Measurements from ENCODE around the gene GAMT.

GAMT gene

DNA sequence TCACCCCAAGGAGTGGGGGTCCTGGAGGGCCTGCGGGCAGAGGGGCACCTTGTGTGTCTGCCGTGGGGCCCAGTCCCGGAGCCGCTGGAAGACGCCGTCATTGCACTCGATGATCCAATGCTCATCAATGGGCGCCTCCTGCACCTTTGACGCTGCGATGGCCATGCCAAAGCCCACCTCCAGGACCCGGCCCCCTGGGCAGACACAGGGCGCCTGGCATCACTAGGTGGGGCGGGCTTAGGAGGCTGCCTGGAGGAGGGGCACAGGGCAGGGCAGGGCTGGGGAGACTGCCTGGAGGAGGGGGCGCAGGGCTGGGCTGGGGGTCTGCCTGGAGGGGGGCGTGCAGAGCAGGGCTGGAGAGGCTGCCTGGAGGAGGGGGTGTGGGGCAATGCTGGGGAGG lies 1.6 kb downstream of the GAMT start:
- no peak for DNase-seq (ENCODE audit: low read depth)

DNA sequence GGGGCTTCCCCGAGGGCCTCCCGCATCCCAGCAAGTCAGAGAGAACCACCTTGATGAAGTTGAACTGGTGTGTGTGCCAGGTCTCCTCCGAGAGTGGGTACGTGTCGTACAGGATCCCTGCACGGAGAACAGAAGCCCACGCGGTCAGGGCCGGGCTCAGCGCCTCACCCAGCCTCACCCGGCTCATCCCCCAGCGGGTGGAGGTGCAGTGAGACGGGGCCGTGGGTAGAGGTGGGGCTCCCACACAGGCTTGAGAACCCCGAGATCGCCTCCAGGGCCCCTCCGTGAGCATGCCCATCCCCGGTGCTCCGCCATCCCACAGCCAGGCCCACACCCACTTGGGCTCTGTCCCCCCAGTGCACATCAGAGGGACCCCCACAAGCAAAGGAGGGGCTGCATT lies 2.3 kb downstream of the GAMT start:
- no peak for DNase-seq (ENCODE audit: low read depth)

DNA sequence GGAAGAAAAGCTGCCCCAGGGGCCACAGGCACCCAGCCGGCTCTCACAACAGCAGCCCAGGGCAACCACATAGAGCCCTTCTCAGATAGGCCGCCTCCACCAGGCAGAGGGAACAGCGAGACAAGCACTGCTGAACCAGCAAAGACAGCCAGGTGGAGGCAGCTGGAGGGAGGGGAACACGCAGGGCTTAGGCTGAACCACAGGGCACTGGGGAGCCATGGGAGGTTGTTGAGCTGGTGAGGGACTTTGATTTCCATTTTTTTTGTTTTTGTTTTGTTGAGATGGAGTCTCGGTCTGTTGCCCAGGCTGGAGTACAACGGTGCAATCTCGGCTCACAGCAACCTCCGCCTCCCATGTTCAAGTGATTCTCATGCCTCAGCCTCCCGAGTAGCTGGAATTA lies 3.5 kb downstream of the GAMT start:
- DNase-seq (ENCODE audit: low read depth): no peak

DNA sequence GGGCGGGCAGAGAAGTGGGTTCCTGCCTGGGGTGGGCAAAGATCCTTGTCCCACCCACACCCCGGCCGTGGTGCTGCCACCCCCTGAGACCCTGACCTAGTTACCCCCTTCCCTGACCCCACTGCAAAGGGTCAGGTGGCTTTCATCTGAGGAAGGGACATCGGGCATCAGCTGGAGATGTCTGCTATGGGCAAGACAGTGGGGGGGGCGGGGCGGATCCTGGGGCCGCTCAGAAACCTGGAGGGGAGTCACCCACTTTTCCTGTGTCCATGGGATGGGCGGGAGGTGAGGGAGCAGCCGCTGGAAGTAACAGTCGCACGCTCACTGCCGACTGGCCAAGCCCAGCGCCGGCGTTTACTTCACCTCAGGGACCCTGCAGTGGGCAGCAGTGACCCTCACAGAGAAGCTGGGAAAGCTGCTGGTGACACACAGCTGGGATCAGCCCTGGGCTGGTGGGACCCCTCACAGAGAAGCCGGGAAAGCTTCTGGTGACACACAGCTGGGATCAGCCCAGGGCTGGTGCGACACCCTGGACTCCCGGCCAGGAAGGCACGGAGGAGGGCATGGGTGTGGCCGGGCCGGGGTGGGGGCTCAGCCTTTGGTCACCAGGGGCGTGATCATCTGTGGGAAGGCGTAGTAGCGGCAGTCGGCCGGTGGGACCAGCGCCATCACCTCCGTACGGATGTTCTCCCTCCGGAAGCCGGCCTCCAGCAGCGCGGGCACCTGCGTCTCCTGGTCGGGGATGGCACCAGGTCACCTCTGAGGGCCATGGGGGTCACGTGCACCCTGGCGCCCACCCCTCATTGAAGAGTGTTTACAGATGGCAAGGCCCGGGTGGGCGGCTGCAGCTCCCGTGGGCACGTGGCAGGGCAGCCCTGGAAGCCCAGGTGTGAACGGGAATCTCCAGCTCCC lies 4.3 kb downstream of the GAMT start:
- no peak for DNase-seq (ENCODE audit: low read depth)

DNA sequence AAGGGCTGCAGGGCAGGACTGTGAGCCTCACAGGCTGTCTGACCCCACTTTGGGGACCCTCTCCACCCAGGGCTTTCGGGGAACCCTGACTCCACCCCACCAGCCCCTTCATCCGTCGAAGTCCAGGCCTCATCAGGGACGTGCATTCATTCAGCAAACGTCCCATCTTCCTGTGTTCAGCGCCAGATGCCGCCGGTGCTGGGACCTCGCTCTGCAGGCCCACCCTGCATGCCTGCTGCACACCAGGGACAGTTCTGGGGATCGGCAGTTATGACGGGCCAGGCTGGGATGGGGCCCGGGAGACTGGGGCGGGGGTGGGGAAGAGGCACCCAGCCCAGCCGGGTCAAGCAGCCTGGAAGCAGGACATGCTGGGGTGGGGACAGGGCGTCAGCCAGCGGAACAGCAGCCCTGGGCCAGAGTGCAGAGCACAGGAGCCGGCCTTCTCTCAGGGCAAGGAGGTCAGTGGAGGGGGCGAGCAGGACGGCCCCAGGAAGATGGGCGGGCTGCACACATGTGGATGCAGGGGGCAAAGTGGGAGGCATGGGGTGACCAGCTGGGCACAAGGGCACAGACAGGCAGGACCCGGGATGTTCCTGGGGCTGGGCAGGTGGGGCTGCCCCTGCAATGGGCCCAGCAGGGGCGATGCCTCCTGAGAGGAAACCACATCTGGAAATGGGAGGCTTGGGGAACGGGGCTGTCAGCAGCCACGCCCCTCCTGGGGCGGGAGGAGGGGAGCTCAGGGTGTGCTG lies 5.1 kb downstream of the GAMT start:
- DNase-seq (ENCODE audit: low read depth): no peak

DNA sequence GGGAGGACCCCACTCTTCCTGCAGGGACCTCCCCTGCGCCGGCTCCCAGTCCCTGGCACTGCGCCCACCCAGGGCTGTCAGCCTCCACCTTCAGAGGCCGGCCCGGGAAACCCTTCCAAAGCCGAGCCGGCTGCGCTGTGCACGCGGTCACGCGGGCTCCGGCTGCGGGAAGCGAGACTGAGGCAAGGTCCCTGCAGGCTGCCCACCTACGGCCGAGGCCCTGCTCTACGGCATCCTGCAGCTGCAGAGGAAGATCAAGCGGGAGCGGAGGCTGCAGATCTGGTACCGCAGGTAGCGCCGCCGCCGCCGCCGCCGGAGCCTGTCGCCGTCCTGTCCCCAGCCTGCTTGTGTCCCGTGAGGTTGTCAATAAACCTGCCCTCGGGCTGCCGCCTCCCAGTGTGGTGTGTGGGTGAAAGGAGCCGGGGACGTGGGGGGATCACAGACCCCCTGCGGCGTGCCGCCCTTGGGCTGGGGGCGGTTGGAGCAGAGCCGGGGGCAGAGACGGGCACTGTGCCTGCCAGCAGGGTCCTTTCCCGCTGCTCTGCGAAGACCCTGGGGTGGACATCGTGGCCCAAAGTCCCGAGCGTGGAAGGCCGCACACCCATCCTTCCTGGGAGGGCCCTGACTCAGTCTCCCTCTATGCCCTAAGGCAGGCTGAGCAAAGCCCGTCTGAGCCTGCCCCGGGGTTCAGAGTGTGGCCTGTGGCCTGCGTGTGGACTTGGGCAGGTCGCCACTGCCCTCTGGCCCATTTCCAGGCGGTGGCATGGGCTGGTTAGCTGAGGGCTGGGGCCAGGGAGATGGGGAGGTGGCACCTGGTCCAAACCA lies 5.9 kb downstream of the GAMT start:
- no peak for DNase-seq (ENCODE audit: low read depth)

DNA sequence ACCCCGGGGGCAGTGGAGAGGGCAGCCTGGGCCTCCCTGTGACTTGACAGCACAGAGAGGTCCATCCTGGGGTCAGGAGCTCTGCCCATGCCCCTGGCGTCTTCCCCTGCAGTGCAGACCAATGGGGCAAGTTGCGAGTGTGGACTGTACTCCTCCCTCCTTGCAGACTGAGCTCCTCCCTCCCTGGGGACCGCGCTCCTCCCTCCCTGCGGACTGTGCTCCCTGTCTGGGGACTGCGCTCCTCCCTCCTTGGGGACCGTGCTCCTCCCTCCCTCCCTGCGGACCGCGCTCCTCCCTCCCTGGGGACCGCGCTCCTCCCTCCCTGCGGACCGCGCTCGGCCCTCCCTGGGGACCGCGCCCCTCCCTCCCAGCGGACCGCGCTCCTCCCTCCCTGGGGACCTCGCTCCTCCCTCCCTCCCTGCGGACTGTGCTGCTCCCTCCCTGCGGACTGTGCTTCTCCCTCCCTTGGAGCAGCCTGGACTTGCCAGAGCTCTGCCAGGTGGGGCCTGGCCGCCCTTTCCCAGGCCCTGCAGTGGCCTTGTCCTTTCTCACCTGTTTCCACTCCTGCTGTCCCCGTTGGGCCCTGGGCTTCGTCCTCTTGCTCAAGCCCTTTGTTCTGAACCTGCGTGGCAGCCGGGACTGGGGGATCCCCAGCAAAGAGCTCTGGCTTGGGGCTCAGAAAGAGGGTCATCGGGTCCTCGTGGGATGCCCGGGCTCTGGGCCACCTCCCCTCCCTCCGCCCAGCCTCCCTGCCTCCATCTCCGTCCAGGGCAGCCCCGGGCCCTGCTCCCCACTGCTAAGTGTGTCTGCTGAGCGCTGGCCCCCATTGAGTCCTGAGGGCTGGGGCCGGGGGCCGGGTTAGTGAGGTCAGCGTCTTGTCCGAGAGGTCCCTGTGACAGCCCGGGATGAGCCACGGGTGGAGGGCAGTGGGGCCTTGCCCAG lies 6.8 kb downstream of the GAMT start:
- no peak for DNase-seq (ENCODE audit: low read depth)

DNA sequence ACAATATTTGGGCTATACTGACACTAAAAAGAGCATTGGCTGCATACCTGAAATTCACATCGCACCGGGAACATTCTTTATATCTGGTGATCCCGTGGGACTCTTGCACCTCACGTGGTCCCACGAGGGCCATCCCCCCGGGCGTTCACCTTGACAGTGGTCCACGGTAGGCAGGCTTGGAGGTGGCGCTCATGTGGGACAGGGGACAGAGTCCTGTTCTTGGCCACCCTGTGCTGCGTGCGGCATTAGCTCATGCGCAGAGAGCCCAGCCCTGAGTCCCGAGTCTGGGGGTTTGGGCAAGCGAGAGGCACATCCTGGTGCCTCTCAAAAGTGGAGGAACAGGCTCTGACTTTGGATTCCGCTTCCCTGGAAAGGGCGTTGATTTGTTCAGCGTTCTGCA lies 7.5 kb downstream of the GAMT start:
- no peak for DNase-seq (ENCODE audit: low read depth)

DNA sequence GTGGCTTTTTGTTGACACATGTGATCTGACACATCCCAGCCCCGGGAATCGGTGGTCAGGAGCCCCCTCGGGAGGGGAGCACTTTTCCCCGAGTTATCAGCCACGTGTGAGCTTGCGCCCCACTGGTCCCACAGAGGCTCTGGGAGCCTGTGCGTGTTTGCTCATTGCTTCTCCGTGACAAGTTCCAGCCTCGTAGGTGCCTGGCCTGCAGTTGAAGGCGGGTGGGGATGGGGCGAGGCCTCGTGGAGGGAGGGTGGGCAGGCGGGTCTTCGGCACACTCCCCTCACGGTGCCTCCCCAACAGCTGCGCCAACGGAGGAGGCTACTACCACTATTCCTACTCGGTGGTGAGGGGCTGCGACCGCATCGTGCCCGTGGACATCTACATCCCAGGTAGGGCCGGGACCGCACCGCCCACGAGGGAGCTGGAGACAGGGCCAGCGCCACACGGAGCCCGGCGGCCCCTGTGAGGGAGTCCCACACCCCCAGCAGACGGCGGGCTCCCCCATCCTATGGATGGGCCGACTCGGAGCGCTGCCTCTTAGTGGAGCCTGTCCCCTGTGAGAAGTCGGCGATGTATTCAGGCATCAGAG lies 8.3 kb downstream of the GAMT start:
- DNase-seq (ENCODE audit: low read depth): no peak

DNA sequence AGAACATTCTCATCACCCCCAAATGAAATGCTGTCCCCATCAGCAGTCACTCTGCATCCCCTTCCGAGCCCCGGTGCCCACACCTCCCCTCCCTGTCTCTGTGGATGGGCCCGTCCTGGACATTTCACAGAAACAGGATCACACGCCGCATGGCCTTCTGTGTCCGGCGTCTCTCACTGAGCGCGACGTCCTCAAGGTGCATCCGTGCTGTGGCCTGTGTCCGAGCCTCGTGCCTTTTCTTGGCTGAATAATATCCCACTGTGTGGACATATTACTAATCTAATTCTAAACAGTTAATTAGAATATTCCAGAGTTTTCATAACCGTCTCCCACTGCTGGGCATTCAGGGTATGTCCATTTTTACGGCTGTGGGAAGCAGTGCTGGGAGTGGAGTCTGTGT lies 8.9 kb downstream of the GAMT start:
- no peak for DNase-seq (ENCODE audit: low read depth)

DNA sequence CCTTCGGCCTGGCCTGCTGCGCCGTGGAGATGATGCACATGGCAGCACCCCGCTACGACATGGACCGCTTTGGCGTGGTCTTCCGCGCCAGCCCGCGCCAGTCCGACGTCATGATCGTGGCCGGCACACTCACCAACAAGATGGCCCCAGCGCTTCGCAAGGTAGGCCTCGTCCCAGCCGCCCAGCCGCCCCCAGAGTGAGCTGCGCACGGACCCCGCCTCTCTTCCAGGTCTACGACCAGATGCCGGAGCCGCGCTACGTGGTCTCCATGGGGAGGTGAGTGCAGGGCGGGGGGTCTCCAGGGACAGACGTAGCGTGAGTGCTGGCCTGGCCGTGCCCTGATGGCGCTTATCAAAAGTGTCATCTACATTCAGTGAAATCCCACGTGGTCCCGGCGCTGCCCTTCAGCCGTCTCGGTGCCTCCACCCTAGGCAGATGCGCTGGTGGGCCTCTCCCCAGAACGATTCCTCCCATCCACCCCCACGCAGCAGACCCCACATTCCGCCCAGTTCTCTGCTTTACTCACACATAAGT lies 10.4 kb downstream of the GAMT start:
- no peak for DNase-seq (ENCODE audit: low read depth)

DNA sequence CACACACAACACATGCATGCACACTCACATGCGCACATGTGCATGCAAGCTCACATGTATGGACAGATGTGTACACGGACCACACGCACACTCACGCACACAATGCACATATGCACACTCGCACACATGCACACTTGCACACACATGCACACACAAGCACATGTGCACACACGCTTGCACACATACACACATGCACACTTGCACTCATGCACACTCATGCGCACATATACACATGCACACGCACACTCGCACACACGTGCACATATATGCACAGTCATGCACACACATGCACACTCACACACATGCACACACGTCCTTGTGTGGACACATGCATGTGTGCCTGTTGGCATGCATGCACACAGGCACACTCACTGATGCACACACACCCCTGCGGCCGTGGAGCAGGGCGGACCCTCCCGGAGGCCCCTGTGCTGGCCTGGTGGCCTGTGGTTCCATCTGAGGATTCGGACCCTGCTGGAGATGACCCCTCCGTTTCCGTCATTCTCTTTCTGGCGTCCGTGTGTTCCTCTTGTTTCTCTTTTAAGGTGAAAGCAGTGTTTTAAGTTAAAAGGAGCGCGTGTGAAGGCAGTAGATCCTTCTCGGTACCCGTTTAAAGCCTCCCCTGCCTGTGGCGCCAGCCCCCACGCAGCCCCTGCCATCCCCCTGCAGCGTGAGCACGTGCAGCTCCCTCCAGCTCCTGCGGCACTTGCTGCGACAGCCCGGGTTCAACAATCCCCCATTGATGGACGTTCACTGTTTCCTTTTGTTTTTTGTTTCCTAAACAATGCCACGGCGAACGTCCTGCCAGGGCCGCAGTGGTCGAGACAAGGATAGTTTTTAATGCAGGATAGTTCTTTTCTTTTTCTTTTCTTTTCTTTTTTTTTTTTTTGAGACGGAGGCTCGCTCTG lies 12.1 kb downstream of the GAMT start:
- DNase-seq (ENCODE audit: low read depth): no peak

DNA sequence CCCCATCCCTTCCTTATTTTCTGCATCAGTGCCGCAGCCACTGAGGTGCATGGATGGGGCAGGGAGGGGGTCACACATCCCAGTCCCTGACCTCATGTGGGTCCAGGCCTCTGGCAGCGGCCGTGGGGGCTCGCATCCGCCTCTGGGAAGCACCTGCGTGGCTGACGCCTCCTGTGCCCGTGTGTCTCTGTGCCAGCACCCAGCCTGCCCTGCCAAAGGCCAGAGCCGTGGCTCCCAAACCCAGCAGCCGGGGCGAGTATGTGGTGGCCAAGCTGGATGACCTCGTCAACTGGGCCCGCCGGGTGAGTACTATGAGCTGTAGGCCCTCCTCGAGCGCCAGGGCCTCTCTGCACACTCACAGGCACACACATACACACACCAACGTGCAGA lies 12.7 kb downstream of the GAMT start:
- DNase-seq (ENCODE audit: low read depth): no peak

DNA sequence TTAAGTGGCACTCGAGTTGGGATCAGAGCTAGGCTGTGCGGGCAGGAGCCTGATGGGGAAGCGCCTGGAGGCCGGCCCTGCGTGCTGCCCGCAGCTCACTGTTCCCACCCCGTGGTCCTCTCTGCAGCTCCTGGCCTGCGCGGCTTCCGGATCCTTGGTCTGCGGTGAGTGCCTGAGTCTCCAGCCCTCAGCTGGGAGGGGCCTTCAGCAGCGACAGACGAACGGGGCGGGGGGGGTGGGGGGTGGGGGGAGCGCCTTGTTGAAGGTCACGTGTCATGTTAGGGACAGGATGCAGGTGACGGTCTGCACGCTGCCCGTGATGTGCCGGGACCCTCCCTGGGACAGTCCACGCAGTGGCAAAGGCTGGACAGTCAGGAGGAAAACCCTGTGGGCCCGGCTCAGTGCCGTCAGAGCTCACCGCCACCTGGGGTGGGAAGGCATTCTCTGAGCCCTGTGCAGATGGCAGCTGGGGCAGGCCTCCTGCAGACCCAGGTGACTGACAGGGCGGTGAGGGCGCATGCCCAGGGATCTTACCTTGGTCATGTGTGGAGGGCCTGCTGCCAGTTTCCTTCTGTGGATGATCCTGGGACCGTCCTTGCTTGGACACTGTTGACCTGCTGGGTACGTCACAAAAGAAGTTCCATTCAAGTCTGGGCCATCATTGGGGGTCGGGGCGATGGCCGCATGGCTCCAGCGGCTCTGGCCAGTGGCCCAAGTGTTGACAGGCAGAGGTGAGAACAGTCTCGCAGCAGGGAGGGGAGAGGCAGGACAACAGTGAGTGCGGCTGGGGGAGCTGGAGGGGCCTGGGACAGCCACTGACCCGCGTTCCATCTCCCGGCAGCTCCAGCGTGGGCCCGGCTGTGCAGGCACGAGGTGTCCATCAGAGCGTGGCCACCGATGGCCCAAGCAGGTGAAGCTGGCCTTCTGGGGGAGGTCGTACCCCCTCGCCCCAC lies 13.4 kb downstream of the GAMT start:
- DNase-seq (ENCODE audit: low read depth): no peak

DNA sequence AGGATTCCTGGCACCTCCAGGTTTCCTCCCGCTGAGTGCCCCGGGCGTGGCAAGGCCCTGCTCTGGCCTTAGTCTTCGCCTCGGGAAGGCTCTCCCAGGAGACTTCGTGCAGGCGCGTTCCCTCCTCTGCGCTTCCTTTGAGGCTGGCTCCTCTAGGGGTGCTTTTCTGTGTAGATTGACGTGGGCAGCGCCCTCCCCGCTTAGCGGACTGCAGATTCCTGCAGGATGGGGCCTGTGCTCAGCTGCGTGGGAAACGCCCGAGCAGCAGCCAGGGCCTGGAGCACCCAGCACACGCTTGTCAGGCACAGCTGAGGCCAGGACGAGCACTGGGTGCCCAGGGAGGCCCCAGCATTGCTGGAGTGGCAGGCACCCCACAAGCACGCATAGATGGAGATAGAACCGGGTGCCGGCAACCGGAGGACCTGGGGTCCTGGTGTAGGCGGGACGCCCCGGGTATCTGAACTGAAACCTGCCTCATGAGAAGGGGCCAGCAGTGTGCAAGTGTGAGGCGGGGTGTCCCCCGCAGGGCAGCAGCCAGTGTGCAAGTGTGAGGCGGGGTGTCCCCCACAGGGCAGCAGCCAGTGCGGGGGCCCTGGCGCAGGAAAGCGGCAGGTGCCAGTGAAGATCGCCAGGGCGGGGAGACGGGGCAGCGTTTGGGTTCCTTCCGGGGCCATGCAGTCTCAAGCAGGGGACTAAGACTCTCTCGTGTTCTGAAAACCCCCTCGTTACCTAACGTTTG lies 14.2 kb downstream of the GAMT start:
- no peak for DNase-seq (ENCODE audit: low read depth)

DNA sequence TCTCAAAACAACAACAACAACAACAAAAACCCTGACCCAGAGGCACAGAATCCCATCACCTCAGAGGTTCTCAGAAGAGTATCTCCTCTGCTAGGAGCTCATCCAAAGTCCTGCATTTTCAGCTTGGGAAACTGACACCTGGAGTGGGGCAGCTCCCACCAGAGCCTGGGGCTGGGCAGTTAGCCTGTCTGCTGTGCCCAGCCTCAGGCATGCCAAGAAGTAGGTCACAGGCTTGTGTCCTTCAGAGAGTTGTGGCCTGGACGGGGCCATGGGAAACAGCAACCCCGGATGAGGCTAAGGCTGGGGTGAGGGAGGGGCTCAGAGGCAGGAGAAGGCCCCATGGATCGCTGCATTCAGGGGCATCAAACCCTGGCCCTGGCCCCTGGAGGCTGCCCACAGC lies 15.5 kb downstream of the GAMT start:
- DNase-seq (ENCODE audit: low read depth): no peak

DNA sequence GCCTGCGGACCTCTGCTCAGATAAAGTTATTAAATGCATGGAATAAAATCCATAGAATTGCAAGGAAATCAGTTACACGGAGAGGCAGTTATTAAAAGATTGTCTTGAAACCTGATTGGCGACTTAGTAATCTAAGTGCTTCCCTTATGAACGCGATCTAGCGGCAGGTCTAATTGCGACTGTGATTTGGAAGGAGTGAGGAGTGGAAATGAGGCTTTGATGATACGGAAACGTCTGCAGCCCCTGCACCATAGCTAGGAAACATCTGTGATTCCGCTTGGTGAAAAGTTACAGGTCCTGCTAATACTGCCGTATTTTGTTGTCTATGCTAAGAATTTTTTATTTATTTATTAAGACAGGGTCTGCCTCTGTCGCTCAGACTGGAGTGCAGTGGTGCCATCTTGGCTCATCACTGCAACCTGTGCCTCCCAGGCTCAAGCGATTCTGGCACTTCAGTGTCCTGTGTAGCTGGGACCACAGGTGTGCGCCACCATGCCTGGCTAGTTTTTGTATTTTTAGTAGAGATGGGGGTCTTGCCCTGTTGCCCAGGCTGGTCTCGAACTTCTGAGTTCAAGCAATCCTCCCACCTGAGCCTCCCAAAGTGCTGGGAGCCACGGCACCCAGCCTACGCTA lies 16.7 kb downstream of the GAMT start:
- no peak for DNase-seq (ENCODE audit: low read depth)

Measured in fibroblast of the conjunctiva (primary cell).